Parathyroid adenoma (tissue), 2 donors: ENCODE results near the gene SCLT1.

Source experiments
- H2AFZ ChIP-seq: fragments of 300-600 bp; sonication (generic); one replicate; pipeline ENCODE4 v1.7.0; 2017; ENCODE audit warnings: antibody characterized with exemption, mild to moderate bottlenecking
- H3K27ac ChIP-seq: fragments of 300-600 bp; sonication (generic); one replicate; pipeline ENCODE4 v1.7.0; 2017
- H3K27me3 ChIP-seq: fragments of 300-600 bp; sonication (generic); one replicate; pipeline ENCODE4 v1.7.0; 2017; ENCODE audit warnings: low read length; ENCODE audit not compliant: control insufficient read depth, insufficient read depth
- H3K36me3 ChIP-seq: fragments of 300-600 bp; sonication (generic); one replicate; pipeline ENCODE4 v1.7.0; 2017; ENCODE audit warnings: low read length; ENCODE audit not compliant: control insufficient read depth, insufficient read depth
- H3K4me1 ChIP-seq: fragments of 300-600 bp; sonication (generic); one replicate; pipeline ENCODE4 v1.7.0; 2017; ENCODE audit warnings: control low read depth
- H3K4me2 ChIP-seq: fragments of 300-600 bp; sonication (generic); one replicate; pipeline ENCODE4 v1.7.0; 2017; ENCODE audit warnings: low read length
- H3K4me3 ChIP-seq: fragments of 300-600 bp; sonication (generic); one replicate; pipeline ENCODE4 v1.7.0; 2017; ENCODE audit warnings: low read depth, low read length
- H3K79me2 ChIP-seq: fragments of 300-600 bp; sonication (generic); one replicate; pipeline ENCODE4 v1.7.0; 2017; ENCODE audit warnings: control low read depth
- H3K9ac ChIP-seq: fragments of 300-600 bp; sonication (generic); one replicate; pipeline ENCODE4 v1.7.0; 2017; ENCODE audit warnings: mild to moderate bottlenecking
- H3K9me3 ChIP-seq: fragments of 300-600 bp; sonication (generic); one replicate; pipeline ENCODE4 v1.7.0; 2017; ENCODE audit warnings: low read length; ENCODE audit not compliant: control insufficient read depth
- CTCF ChIP-seq: fragments of 300-600 bp; sonication (generic); IDR thresholded peaks from one replicate; pipeline ENCODE4 v1.7.0; 2017; ENCODE audit warnings: antibody characterized with exemption, mild to moderate bottlenecking
- donor health status: primary hyperparathyroidism.

SCLT1 gene

GRCh38 chr4:128924951-128925350 lies 168.4 kb downstream of the SCLT1 start:
- Histone ChIP-seq H3K9ac (no peak overlapping the region), H3K9me3 (no peaks in the 10 kb centered on the region), H3K4me1 (no peaks in the 10 kb centered on the region), H3K27me3 (no peaks in the 10 kb centered on the region), H3K4me2 (no peak overlapping the region), H3K36me3 (no peaks in the 10 kb centered on the region), H3K79me2 (no peaks in the 10 kb centered on the region), H3K4me3 (no peak overlapping the region), H3K27ac (no peak overlapping the region), H2AFZ (no peak overlapping the region)
- TF ChIP-seq CTCF = no peak

GRCh38 chr4:128921954-128922353 lies 171.4 kb downstream of the SCLT1 start:
- TF ChIP-seq CTCF = no peak
- Histone ChIP-seq H3K4me2 (no peak overlapping the region), H3K9me3 (no peaks in the 10 kb centered on the region), H3K4me3 (no peak overlapping the region), H3K9ac (no peak overlapping the region), H3K36me3 (no peaks in the 10 kb centered on the region), H3K27ac (no peak overlapping the region), H3K27me3 (no peaks in the 10 kb centered on the region), H2AFZ (no peak overlapping the region), H3K4me1 (no peaks in the 10 kb centered on the region), H3K79me2 (no peaks in the 10 kb centered on the region)

- no peak overlapping the region for H2AFZ ChIP-seq
- H3K36me3 ChIP-seq = no peaks in the 10 kb centered on the region
- no peaks in the 10 kb centered on the region for H3K79me2 ChIP-seq
- H3K27me3 ChIP-seq = no peaks in the 10 kb centered on the region
- no peak overlapping the region for H3K4me2 ChIP-seq
- H3K9ac ChIP-seq = no peak overlapping the region
- no peak overlapping the region for H3K4me3 ChIP-seq
- H3K27ac ChIP-seq = no peak overlapping the region
- TF ChIP-seq CTCF = no peak
- H3K9me3 ChIP-seq = no peaks in the 10 kb centered on the region
- H3K4me1 ChIP-seq = no peaks in the 10 kb centered on the region
Measured at GRCh38 chr4:128917781-128918180, 175.6 kb downstream of the SCLT1 start.

GRCh38 chr4:128916832-128917231 lies 176.5 kb downstream of the SCLT1 start:
- Histone ChIP-seq H3K4me2 (no peak overlapping the region), H3K4me1 (no peaks in the 10 kb centered on the region), H3K27ac (no peak overlapping the region), H3K4me3 (no peak overlapping the region), H3K9ac (no peak overlapping the region), H2AFZ (no peak overlapping the region), H3K27me3 (no peaks in the 10 kb centered on the region), H3K79me2 (no peaks in the 10 kb centered on the region), H3K9me3 (no peaks in the 10 kb centered on the region), H3K36me3 (no peaks in the 10 kb centered on the region)
- TF ChIP-seq CTCF = no peak

- Histone ChIP-seq H3K9me3 (no peaks in the 10 kb centered on the region), H3K79me2 (no peaks in the 10 kb centered on the region), H3K4me3 (no peak overlapping the region), H3K36me3 (no peaks in the 10 kb centered on the region), H3K4me1 (no peaks in the 10 kb centered on the region), H3K4me2 (no peak overlapping the region), H3K9ac (no peak overlapping the region), H3K27me3 (no peaks in the 10 kb centered on the region), H2AFZ (no peak overlapping the region), H3K27ac (no peak overlapping the region)
- no peak for TF ChIP-seq CTCF
Measured at GRCh38 chr4:128915544-128915943, 177.8 kb downstream of the SCLT1 start.
